ENCODE data around the gene ATAD3B.
A peak's percentile ranks its signal among the peaks of the same experiment; 100 is the strongest.

The ATAD3B gene

GRCh38 chr1:1536019-1536937, 64.7 kb downstream of the ATAD3B start:
- no peak for DNase-seq

GRCh38 chr1:1536938-1537546, 65.5 kb downstream of the ATAD3B start:
- DNase-seq, result no peak

GRCh38 chr1:1537626-1538250, 66.2 kb downstream of the ATAD3B start:
- DNase-seq, result no peak

GRCh38 chr1:1538334-1538733, 66.8 kb downstream of the ATAD3B start:
- DNase-seq, result no peak

GRCh38 chr1:1538989-1539309, 67.4 kb downstream of the ATAD3B start:
- no peak for DNase-seq

- DNase-seq, result no peak
Measured at GRCh38 chr1:1539310-1540089, 67.9 kb downstream of the ATAD3B start.

GRCh38 chr1:1540090-1540817, 68.7 kb downstream of the ATAD3B start, which contains the start of gene TMEM240:
Gene TMEM240 (minus strand): TSS chr1:1540624. CDS start chr1:1540346, 278 bp downstream.
- peak; percentile 59 for DNase-seq

- no peak for DNase-seq
Measured at GRCh38 chr1:1540818-1541628, 69.5 kb downstream of the ATAD3B start.

- DNase-seq, result no peak
Measured at GRCh38 chr1:1541956-1542765, 70.6 kb downstream of the ATAD3B start.

- DNase-seq, result no peak
Measured at GRCh38 chr1:1542766-1543705, 71.5 kb downstream of the ATAD3B start.

GRCh38 chr1:1543706-1544099, 72.1 kb downstream of the ATAD3B start:
- DNase-seq, result no peak

- DNase-seq, result no peak
Measured at GRCh38 chr1:1544544-1544943, 73.0 kb downstream of the ATAD3B start.

Measured in activated naive CD4-positive, alpha-beta T cell treated with anti-CD3 and anti-CD28 coated beads, Interleukin-2, amount 50 U/mL, for 16 hours (primary cell).